HG02870 (cell line): ENCODE results near the gene ARL14.

Experiments
- ATAC-seq: cut with Tn5 transposase; IDR thresholded peaks from one replicate; pipeline ENCODE4 v1.9.1; 2021; ENCODE audit warnings: mild to moderate bottlenecking, moderate library complexity; ENCODE audit not compliant: unreplicated experiment

Gene ARL14

GRCh38 chr3:160719710-160720109, 42.8 kb downstream of the ARL14 start:
- no peak for ATAC-seq

DNA sequence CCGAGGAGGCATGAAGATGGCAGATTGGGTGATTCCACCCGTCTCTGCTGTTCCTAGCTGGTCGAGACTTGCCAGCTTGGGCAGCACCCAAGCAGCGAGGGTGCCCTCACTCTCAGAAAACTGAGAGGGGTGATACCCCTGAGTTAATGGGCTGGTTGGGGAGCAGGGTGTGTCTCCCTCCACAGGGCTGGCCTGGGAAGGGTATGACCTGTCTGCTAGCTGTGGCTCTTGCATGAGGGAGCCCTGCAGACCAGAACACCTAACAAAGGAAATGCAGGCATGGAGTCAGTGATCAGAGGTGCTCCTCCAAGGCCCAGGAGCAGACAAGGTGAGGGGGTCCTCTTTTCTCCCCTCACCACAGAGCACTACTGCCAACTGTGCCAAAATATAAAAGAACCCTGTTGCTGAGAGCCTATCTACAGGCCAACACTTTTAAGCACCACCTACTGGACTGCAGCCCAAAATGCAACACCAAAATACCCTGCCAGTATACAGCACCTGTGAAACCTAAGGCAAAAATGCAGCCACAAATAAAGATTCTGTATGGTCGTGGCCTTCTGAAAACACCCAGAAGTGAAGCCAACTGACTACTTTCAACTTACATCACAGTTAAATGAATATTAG, 43.3 kb downstream of the ARL14 start:
- no peak for ATAC-seq

- no peak for ATAC-seq
Observed at GRCh38 chr3:160722331-160722730, 45.4 kb downstream of the ARL14 start.

- no peak for ATAC-seq
Observed at GRCh38 chr3:160725338-160725737, 48.4 kb downstream of the ARL14 start.
